HFF-Myc (cell line): ENCODE results near the gene PEX1.
A peak's percentile ranks its signal among the peaks of the same experiment; 100 is the strongest.

ENCODE experiments used
- DNase-seq: peaks from one replicate; pipeline ENCODE4 v3.0.0-alpha.2; 2011; ENCODE audit warnings: low read depth; ENCODE audit errors: extremely low read depth
- H3K4me3 ChIP-seq: replicated peaks from 2 replicates; pipeline ENCODE4 v1.5.1; 2011; ENCODE audit warnings: low read depth, mild to moderate bottlenecking, control low read depth, low read length
- CTCF ChIP-seq: IDR thresholded peaks from 2 replicates; pipeline ENCODE4 v1.5.1; 2012; ENCODE audit warnings: mild to moderate bottlenecking, low read depth, low read length, control low read depth; ENCODE audit errors: missing control alignments

Gene PEX1

GRCh38 chr7:92528188-92528957, at the start of gene PEX1, which contains the start of gene RBM48:
TSS of gene PEX1 (minus strand) at chr7:92528520. CDS start at chr7:92528435, 85 bp downstream.
TSS of gene RBM48 (plus strand) at chr7:92528795. CDS start at chr7:92528814, 19 bp downstream.
- peak; percentile 98 for DNase-seq
- H3K4me3 ChIP-seq = peak within 1 kb of the TSS; percentile 84
- TF ChIP-seq CTCF = peak; percentile 20

DNA sequence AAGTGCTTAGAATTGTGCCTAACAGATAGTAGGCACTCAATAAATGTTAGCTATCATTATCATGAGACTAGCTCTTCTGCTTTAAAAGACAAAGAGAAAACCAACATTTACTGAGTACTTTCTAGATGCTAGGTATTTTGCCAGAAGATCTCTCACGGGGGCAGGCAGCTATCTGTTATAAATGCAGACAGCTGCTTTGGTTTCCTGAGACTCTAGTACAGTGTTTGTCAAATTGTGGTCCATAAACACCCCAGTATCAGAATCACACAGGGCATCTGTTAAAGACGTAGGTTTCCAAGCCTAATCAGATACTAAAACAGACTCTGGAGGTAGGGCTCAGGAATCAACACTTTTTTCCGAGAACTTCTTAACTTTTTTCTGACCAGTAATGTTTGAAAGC, 48.0 kb upstream of the PEX1 start:
- no peak for DNase-seq
- no peak overlapping the region for H3K4me3 ChIP-seq
- no peak for TF ChIP-seq CTCF

GRCh38 chr7:92569137-92569536, 40.8 kb upstream of the PEX1 start:
- TF ChIP-seq CTCF = no peak
- no peak overlapping the region for H3K4me3 ChIP-seq
- DNase-seq = no peak

GRCh38 chr7:92567460-92567859, 39.1 kb upstream of the PEX1 start:
- H3K4me3 ChIP-seq = no peak overlapping the region
- TF ChIP-seq CTCF = no peak
- DNase-seq = no peak

DNA sequence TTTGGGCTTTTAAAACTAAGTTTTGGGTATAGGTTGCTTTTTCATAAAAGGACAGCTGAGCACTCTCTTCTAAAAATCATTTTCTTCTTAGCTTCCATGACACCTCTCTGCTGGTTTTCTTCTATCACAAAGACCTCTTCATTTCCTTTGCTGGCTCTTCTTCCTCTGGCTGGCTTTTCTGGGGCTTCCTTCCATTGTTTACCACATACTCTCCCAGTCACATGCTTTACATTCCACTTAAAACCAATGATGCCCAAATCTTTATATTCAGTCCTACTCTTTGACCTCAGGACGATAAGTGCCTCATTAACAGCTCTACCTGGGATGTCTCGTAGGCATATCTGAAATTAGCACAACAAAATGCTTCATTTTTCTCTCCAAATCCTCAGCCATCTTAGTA, 35.0 kb upstream of the PEX1 start:
- DNase-seq = no peak
- H3K4me3 ChIP-seq = no peak overlapping the region
- TF ChIP-seq CTCF = no peak

DNA sequence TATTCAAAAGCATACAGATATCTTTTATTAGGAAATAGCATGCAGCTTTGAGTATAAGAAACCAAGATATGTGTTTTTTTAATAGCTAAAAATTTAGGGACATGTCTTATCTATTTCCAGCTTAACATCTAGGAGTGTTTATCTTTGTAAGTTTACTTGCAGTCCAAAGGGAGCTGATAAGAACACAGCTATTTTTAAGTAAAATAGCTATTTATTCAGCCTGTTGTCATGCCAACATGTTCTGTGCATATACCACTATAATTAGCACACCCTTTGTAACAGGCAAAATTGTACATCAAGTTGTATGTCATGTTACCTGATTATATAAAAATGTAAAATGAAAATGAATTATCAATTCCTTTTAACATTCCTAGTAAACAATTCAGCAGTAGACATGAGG, 32.3 kb upstream of the PEX1 start:
- no peak for TF ChIP-seq CTCF
- DNase-seq = no peak
- no peak overlapping the region for H3K4me3 ChIP-seq
